BLaER1 treated with 17β-estradiol and CSF1 and Interleukin-3, amounts not matched to agents 10 nM and 100 nM (cell line): ENCODE results near the gene ZIK1.

Source experiments
- H3K27ac ChIP-seq, 11 experiments: shearing (Covaris generic); formaldehyde crosslinking; 2 replicates each; pipeline ENCODE4 v1.8.1; 2022
- H3K27me3 ChIP-seq, 11 experiments: shearing (Covaris generic); formaldehyde crosslinking; 2 replicates each; pipeline ENCODE4 v1.8.1; 2022
- H3K36me3 ChIP-seq, 11 experiments: shearing (Covaris generic); formaldehyde crosslinking; 2 replicates each; pipeline ENCODE4 v1.8.1; 2022
- H3K4me1 ChIP-seq, 10 experiments: shearing (Covaris generic); formaldehyde crosslinking; 2 replicates each; pipeline ENCODE4 v1.8.1; 2022
- H3K4me2 ChIP-seq, 11 experiments: shearing (Covaris generic); formaldehyde crosslinking; 2 replicates each; pipeline ENCODE4 v1.8.1; 2022
- H3K4me3 ChIP-seq, 10 experiments: shearing (Covaris generic); formaldehyde crosslinking; 2 replicates each; pipeline ENCODE4 v1.8.1; 2022
- H3K9ac ChIP-seq, 11 experiments: shearing (Covaris generic); formaldehyde crosslinking; 2 replicates each; pipeline ENCODE4 v1.8.1; 2022
- H3K9me3 ChIP-seq, 11 experiments: shearing (Covaris generic); formaldehyde crosslinking; replicated peaks in 1 of 11; 2 replicates each; pipeline ENCODE4 v1.8.1; 2022
- H4K20me1 ChIP-seq, 11 experiments: shearing (Covaris generic); formaldehyde crosslinking; 2 replicates each; pipeline ENCODE4 v1.8.1; 2022
- Cebpa-rat ChIP-seq, 11 experiments: shearing (Covaris generic); IDR thresholded peaks; 2 replicates each; pipeline ENCODE4 v1.8.1; 2022

Gene ZIK1

DNA sequence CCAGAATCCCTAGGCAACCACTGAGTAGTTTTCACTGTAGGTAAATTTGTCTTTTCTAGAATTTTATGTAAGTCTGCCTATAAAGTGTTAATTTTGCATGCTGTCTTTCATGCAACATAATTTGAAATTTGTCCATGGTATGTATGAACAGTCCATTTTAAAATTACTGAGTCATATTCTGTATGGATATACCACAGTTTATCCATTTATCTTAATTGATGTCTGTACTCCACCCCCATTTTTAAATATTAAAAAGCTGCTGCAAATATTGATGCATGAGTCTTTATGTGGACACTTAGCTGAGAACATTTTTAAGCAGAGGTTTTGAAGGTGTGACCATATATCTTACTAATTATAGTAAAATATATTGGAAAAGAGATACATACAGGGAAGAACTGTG is 39.1 kb downstream of the ZIK1 start:
- peaks cover 0 to 17% (median 0%) of the 10 kb centered on the region in 11 experiments; a peak in 2 of 22 replicates for H4K20me1 ChIP-seq
- H3K9ac ChIP-seq, result no peak overlapping the region
- no peak for TF ChIP-seq Cebpa-rat (IDR thresholded peaks at IDR 0.05)
- no peak overlapping the region for H3K27ac ChIP-seq
- H3K4me1 ChIP-seq, result no peaks in the 10 kb centered on the region
- peaks cover 71 to 100% (median 92%) of the 10 kb centered on the region in 11 experiments for H3K36me3 ChIP-seq
- peaks cover 0 to 7% (median 0%) of the 10 kb centered on the region in 11 experiments; a peak in 1 of 22 replicates for H3K27me3 ChIP-seq
- peaks cover 93 to 100% (median 98%) of the 10 kb centered on the region in 11 experiments for H3K9me3 ChIP-seq
- H3K4me3 ChIP-seq, result peak overlapping the region in 5 of 10 experiments; percentile 79 to 99 (median 92); a peak in 5 of 20 replicates
- no peak overlapping the region for H3K4me2 ChIP-seq

DNA sequence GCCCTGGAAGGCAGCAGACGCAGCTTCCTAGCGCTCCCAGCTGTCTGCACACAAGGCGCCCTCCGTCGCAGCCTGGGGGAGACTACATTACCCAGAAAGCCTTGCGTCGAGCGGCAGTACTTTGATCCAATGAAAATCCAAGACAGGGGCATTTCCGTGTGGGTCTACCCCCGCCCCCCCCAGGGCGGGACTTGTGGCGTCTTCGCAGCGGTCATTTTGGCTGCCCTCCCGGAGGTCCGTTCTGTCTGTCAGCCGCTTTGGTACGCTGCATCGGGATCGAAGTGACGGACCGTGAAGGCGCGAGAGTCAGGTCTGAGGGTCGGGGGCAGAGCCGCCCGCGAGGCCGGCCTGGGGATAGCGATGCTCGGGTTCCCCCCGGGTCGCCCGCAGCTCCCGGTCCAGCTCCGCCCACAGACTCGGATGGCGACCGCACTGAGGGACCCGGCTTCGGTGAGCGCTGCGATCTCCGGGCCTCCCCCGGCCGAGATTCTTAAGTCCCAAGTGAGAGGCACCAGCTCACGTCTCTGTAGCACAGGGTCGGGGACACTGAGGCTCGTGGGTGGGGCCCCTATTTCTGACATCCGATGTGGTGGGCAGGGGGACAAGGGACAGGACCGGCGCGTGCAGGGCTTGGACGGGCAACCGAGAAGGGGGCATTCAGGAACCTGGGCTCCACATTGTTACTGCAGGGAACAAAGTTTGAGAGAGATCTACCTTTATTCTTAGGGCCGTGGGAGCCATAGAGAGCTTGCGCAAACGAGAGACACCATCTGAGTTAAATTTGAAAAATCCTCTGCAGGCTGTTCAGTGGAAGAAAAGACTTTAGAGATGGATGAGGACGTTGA is 49.3 kb downstream of the ZIK1 start, which contains the start of gene ZNF211:
TSS of gene ZNF211 (plus strand) at position 182 of the 845 bp plus-strand sequence. CDS start at position 361, 179 bp downstream.
- no peak for TF ChIP-seq Cebpa-rat (IDR thresholded peaks at IDR 0.05)
- Histone ChIP-seq H3K9me3 (peaks cover 22 to 53% (median 41%) of the 10 kb centered on the region in 11 experiments), H3K36me3 (peaks cover 47 to 80% (median 61%) of the 10 kb centered on the region in 11 experiments), H3K4me2 (peak within 1 kb of the TSS; percentile 72 to 97 (median 93)), H3K9ac (peak within 1 kb of the TSS; percentile 78 to 90 (median 85)), H3K27ac (peak within 1 kb of the TSS; percentile 52 to 85 (median 75); a peak in 21 of 22 replicates), H3K4me3 (peak within 1 kb of the TSS; percentile 81 to 98 (median 92)), H3K4me1 (peaks cover 7 to 17% (median 14%) of the 10 kb centered on the region in 10 experiments), H3K27me3 (no peaks in the 10 kb centered on the region), H4K20me1 (no peaks in the 10 kb centered on the region)

DNA sequence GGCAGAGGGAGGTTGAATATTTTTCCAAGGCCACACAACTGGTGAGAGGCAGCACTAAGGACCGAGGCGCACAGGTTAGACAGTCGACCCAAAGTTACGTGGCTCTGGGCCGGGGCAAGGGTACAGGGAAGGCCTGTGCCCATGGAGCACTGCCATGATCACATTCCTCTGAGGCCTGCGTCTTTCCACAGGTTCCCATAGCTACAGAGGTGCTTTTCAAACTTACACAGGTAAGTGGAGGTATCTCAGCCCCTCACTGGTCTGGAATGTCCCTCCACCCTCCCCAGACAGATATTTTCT is 49.8 kb downstream of the ZIK1 start:
- peaks cover 7 to 17% (median 14%) of the 10 kb centered on the region in 10 experiments for H3K4me1 ChIP-seq
- H3K9ac ChIP-seq, result peak overlapping the region; percentile 78 to 90 (median 85)
- H3K27ac ChIP-seq, result peak overlapping the region in 6 of 11 experiments; percentile 72 to 85 (median 78); a peak in 9 of 22 replicates
- H3K27me3 ChIP-seq, result no peaks in the 10 kb centered on the region
- no peak for TF ChIP-seq Cebpa-rat (IDR thresholded peaks at IDR 0.05)
- no peaks in the 10 kb centered on the region for H4K20me1 ChIP-seq
- peak overlapping the region; percentile 72 to 97 (median 93) for H3K4me2 ChIP-seq
- H3K36me3 ChIP-seq, result peaks cover 53 to 80% (median 67%) of the 10 kb centered on the region in 11 experiments
- H3K4me3 ChIP-seq, result peak overlapping the region; percentile 81 to 98 (median 92)
- peaks cover 28 to 55% (median 41%) of the 10 kb centered on the region in 11 experiments for H3K9me3 ChIP-seq

DNA sequence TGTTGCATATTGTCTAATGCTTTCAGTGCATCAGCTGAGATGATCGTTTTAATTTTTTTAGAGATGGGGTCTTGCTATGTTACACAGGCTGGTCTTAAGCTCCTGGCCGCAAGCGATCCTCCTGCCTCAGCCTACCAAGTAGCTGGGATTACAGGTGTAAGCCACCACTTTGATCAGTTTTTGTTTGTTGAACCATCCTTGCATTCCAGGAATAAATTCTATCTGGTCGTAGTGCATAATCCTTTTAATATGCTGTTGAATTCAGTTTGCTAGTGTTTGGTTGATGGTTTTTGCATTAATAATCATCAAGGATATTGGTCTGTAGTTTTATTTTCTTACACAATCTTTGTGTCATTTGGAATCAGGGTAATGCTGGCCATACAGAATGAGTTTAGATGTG is 53.4 kb downstream of the ZIK1 start:
- TF ChIP-seq Cebpa-rat (IDR thresholded peaks at IDR 0.05), result no peak
- Histone ChIP-seq H3K4me1 (peaks cover 7 to 17% (median 14%) of the 10 kb centered on the region in 10 experiments), H3K27ac (no peak overlapping the region), H3K27me3 (no peaks in the 10 kb centered on the region), H3K9me3 (peaks cover 64 to 81% (median 71%) of the 10 kb centered on the region in 11 experiments), H3K4me2 (no peak overlapping the region), H3K9ac (no peak overlapping the region), H3K36me3 (peaks cover 79 to 85% (median 81%) of the 10 kb centered on the region in 11 experiments), H4K20me1 (no peaks in the 10 kb centered on the region), H3K4me3 (peak overlapping the region in 5 of 10 experiments; percentile 1 to 30 (median 9); a peak in 5 of 20 replicates)

DNA sequence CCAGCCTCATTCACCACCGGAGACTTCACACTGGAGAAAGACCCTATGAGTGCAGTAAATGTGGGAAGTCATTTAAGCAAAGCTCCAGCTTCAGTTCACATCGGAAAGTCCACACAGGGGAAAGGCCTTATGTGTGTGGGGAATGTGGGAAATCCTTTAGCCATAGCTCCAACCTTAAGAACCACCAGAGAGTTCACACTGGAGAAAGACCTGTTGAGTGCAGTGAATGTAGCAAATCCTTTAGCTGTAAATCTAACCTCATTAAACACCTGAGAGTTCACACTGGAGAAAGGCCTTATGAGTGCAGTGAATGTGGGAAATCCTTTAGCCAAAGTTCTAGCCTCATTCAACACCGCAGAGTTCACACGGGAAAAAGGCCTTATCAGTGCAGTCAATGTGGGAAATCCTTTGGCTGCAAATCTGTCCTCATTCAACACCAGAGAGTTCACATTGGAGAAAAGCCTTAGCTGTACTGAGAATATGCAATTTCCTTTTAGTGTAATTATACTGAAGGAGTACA is 57.8 kb downstream of the ZIK1 start:
- Histone ChIP-seq H3K36me3 (peaks cover 68 to 80% (median 73%) of the 10 kb centered on the region in 11 experiments), H3K9me3 (peaks cover 68 to 76% (median 72%) of the 10 kb centered on the region in 11 experiments), H3K4me2 (no peak overlapping the region), H3K9ac (no peak overlapping the region), H4K20me1 (no peaks in the 10 kb centered on the region), H3K4me1 (no peaks in the 10 kb centered on the region), H3K27ac (no peak overlapping the region), H3K27me3 (no peaks in the 10 kb centered on the region), H3K4me3 (peak overlapping the region in 5 of 10 experiments; percentile 5 to 39 (median 27); a peak in 7 of 20 replicates)
- TF ChIP-seq Cebpa-rat (IDR thresholded peaks at IDR 0.05), result no peak

DNA sequence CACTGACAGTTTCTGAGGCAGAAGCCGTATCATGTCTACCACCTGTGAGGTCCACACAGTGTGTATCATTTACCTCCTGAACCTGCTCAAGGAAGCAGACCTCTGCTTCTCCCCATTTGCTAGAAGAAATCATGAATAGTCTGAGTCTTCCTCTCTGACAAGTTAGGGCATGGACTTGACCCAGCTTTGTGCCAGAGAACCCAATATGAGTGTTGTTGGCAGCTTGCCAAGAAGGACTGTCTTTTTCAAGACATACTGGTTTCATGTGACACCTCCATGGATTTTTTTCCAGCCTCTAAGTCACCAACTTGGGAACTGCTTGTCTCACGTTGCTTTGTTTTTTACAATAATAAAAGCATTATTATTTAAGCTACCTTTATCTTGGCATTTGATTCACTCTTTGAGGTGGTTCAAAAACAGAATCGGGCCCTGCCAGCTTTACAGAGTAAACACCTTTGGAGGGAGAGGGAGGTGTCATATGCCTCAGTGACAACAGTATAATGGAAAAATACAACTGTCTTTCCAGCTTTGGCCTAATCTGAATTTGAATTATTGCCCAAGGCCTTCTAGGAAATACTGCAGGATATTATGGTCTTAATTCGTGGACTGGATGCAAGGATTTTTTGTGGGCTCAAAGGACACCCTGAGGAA is 58.6 kb downstream of the ZIK1 start:
- Histone ChIP-seq H3K27ac (no peak overlapping the region), H3K4me1 (no peaks in the 10 kb centered on the region), H3K9ac (no peak overlapping the region), H3K36me3 (peaks cover 61 to 72% (median 66%) of the 10 kb centered on the region in 11 experiments), H3K4me3 (peak overlapping the region in 4 of 10 experiments; percentile 2 to 39 (median 18); a peak in 3 of 20 replicates), H3K27me3 (no peaks in the 10 kb centered on the region), H3K4me2 (no peak overlapping the region), H4K20me1 (no peaks in the 10 kb centered on the region), H3K9me3 (peaks cover 61 to 69% (median 65%) of the 10 kb centered on the region in 11 experiments)
- no peak for TF ChIP-seq Cebpa-rat (IDR thresholded peaks at IDR 0.05)
